ENCODE results near the gene SLC6A8. TPM values are rescaled to one million over a fixed set of nuclear protein-coding genes. Genes with fewer than 3 reads are reported as not detected.

Gene SLC6A8
- total RNA-seq, 4 donors from 2014 or later: 4.0 to 8.0 (median 6.1) TPM

GRCh38 chrX:153642655-153643430, 44.9 kb upstream of the SLC6A8 start:
- Histone ChIP-seq H3K4me1 (peaks cover 0 to 16% of the 10 kb centered on the region in 2 donors), H3K4me3 (replicated peaks in 1 of 3) (no peak overlapping the region), H3K36me3 (no peaks in the 10 kb centered on the region), H3K27me3 (peaks cover 10% of the 10 kb centered on the region), H3K27ac (no peak overlapping the region), H3K9me3 (no peaks in the 10 kb centered on the region)
- 3 to 10% methylated on average over 2 to 14 of the region's 48 CpGs for WGBS, 2 donors
- no peak for DNase-seq
- TF ChIP-seq CTCF (IDR thresholded peaks at IDR 0.05) (no peak), POLR2A (IDR thresholded peaks at IDR 0.05) (no peak)
- intact Hi-C loops (cut with DNase I): no loop called here

GRCh38 chrX:153643431-153644351, 44.0 kb upstream of the SLC6A8 start:
- DNase-seq: no peak
- WGBS, 2 donors: 0 to 5% methylated on average over 3 to 8 of the region's 84 CpGs
- TF ChIP-seq POLR2A (IDR thresholded peaks at IDR 0.05): no peak
- no peak for TF ChIP-seq CTCF (IDR thresholded peaks at IDR 0.05)
- intact Hi-C loops (cut with DNase I): no loop called here
- Histone ChIP-seq H3K4me3 (replicated peaks in 1 of 3) (no peak overlapping the region), H3K4me1 (peaks cover 0 to 16% of the 10 kb centered on the region in 2 donors), H3K9me3 (no peaks in the 10 kb centered on the region), H3K27ac (no peak overlapping the region), H3K36me3 (no peaks in the 10 kb centered on the region), H3K27me3 (peaks cover 10% of the 10 kb centered on the region)

GRCh38 chrX:153644356-153645125, 43.2 kb upstream of the SLC6A8 start:
- no CpG with 5 or more reads among the region's 46 CpGs for WGBS, 2 donors
- peaks cover 0 to 16% of the 10 kb centered on the region in 2 donors for H3K4me1 ChIP-seq
- no peak overlapping the region for H3K4me3 ChIP-seq (replicated peaks in 1 of 3)
- intact Hi-C loops (cut with DNase I): no loop called here
- DNase-seq: no peak
- H3K27ac ChIP-seq: no peak overlapping the region
- TF ChIP-seq POLR2A (IDR thresholded peaks at IDR 0.05) (no peak), CTCF (IDR thresholded peaks at IDR 0.05) (no peak)
- H3K27me3 ChIP-seq: peaks cover 10% of the 10 kb centered on the region
- H3K36me3 ChIP-seq: no peaks in the 10 kb centered on the region
- H3K9me3 ChIP-seq: no peaks in the 10 kb centered on the region

DNA sequence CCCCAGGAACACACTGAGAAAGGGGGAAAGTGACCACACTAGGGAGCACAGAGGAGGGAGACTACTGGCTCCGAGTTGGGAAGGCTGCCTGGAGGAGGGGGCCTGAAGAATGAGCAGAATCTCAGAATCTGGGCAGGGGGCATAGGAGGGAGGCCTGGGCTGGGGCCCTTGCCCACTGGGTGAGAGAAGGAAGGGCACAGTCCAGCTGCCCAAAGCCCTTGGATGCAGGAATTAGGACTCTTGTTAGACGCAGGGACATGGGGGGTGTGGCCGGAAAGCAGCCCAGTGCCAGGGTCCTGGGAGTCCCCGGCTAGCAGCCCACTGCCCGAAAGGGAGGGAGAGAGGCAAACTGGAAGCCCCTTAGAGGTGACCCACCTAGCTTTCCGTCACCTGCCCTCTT, 42.6 kb upstream of the SLC6A8 start:
- H3K4me3 ChIP-seq (replicated peaks in 1 of 3): no peak overlapping the region
- WGBS, 2 donors: 20% methylated on average over 1 to 3 of the region's 6 CpGs
- H3K36me3 ChIP-seq: no peaks in the 10 kb centered on the region
- TF ChIP-seq POLR2A (IDR thresholded peaks at IDR 0.05) (no peak), CTCF (IDR thresholded peaks at IDR 0.05) (no peak)
- no peak for DNase-seq
- no peaks in the 10 kb centered on the region for H3K9me3 ChIP-seq
- peaks cover 0 to 16% of the 10 kb centered on the region in 2 donors for H3K4me1 ChIP-seq
- no peak overlapping the region for H3K27ac ChIP-seq
- H3K27me3 ChIP-seq: peaks cover 10% of the 10 kb centered on the region
- intact Hi-C loops (cut with DNase I): no loop called here
